Transverse colon (tissue), 3 donors: ENCODE measurements around the gene FCHSD1.

Experiments
- CTCF ChIP-seq, 5 experiments: fragments of 200-600 bp in 3 of 5; fragments of 450-650 bp in 2 of 5; sonication (generic) in 3 of 5; IDR thresholded peaks; 1 replicate in 2 of 5; 2 replicates in 3 of 5; pipeline ENCODE4 v1.5.1; 2016 to 2017; ENCODE audit warnings: antibody characterized with exemption in 5 of 5, inconsistent platforms in 3 of 5, mild to moderate bottlenecking in 2 of 5, moderate library complexity in 1 of 5
- EP300 ChIP-seq: sonication (generic); formaldehyde crosslinking; IDR thresholded peaks from one replicate; pipeline ENCODE4 v1.6.1; 2017; ENCODE audit warnings: antibody characterized with exemption, low read depth

GRCh38 chr5:141637767-141638419 lies 13.3 kb downstream of the FCHSD1 start:
- TF ChIP-seq CTCF (IDR thresholded peaks at IDR 0.05) (peak in 4 of 5 experiments; percentile 25 to 51 (median 44)), EP300 (no peak)
